Pancreas (tissue), 10 donors: ENCODE data around the gene IL18BP. TPM values are rescaled to one million over a fixed set of nuclear protein-coding genes. Genes with fewer than 3 reads are reported as not detected.

Source experiments
- ATAC-seq, 4 donors: fragments of 200-7000 bp; cut with Tn5 transposase; one replicate each; pipeline versions ENCODE4 v1.8.0 to v1.9.1; 2020; ENCODE audit warnings: mild to moderate bottlenecking in 4 of 4, moderate library complexity in 4 of 4
- DNase-seq, 6 donors: peaks; one replicate each; pipeline ENCODE4 v3.0.0-alpha.2; 2020
- FAIRE-seq: peaks from 2 replicates; lab custom pipeline; 2012; peaks lifted over from hg19 to GRCh38; lab: Jason Lieb, UNC
- H3K27ac ChIP-seq, 4 donors: fragments of 200-600 bp; sonication (generic); 1 replicate in 3 of 4; 2 replicates in 1 of 4; pipeline versions ENCODE4 v1.5.0 to v1.8.0; 2020
- H3K27me3 ChIP-seq, 4 donors: fragments of 200-600 bp; one replicate each; pipeline ENCODE4 v1.8.0; 2021
- H3K36me3 ChIP-seq, 3 donors: fragments of 200-600 bp; sonication (generic) in 1 of 3; one replicate each; pipeline versions ENCODE4 v1.5.0 to v1.8.0; 2020 to 2021
- H3K4me1 ChIP-seq, 3 donors: fragments of 200-600 bp; one replicate each; pipeline ENCODE4 v1.8.0; 2021
- H3K4me3 ChIP-seq, 4 donors: fragments of 200-600 bp; sonication (generic) in 2 of 4; one replicate each; pipeline versions ENCODE4 v1.5.0 to v1.8.0; 2020 to 2021
- H3K9me3 ChIP-seq, 4 donors: fragments of 200-600 bp; one replicate each; pipeline ENCODE4 v1.8.0; 2021
- CTCF ChIP-seq, 4 donors: fragments of 200-600 bp; sonication (generic) in 3 of 4; IDR thresholded peaks; one replicate each; pipeline versions ENCODE4 v1.5.0 to v1.8.0; 2021; ENCODE audit warnings: antibody characterized with exemption in 4 of 4
- WGBS, 2 donors: extraction: QIAGEN DNeasy Blood & Tissue Kit; methylation state at CpG; one replicate each; pipeline ENCODE4 v1.1.7; 2013; 5-methylcytosine and 5-hydroxymethylcytosine counted together
- intact Hi-C, 3 donors: fragments of 100-400 bp; cut with DNase I; formaldehyde crosslinking; loops; one replicate each; pipeline versions ENCODE4 v1.11.1 to v1.14.2; 2022
- polyA plus RNA-seq, 2 donors: library from polyadenylated mRNA; stranded (reverse); fragments of 200-250 nt; gene quantifications; one replicate each; pipeline ENCODE4 v1.2.3, GENCODE V29; 2013
- total RNA-seq, 6 donors: library from RNA; stranded (reverse); fragmentation: NEBNext Ultra II Directional in 4 of 6; extraction: Animal tissue kit (Norgen Biotek cat#: 25700) in 4 of 6; gene quantifications; one replicate each; pipeline versions ENCODE4 v1.2.1 to v1.2.4, GENCODE V29; 2021 to 2023
- donor health status: healthy with polysubstance abuse.
- donor health status: DM: no; HTN: no; CAD: no; lungs with moderate emphysema.
- donor health status: DM: no; HTN: no; CAD: no.
- donor health status: control.
- donor health status: control.
- donor health status: Bipolar disorder and iron deficiency.
- donor health status: DM: yes; HTN: yes; CAD: no.
- donor health status: DM: no; HTN: no; CAD: no.
- donor health status: DM: no; HTN: no; CAD: no.
- donor health status: DM: yes; HTN: yes; CAD: no.

The IL18BP gene
- total RNA-seq: 1 to 10 TPM; 2.3 to 5.2 (median 3.4) TPM
- polyA plus RNA-seq: 1 to 10 TPM; 6.5 to 7.8 TPM

GRCh38 chr11:71998649-71999310, at the start of gene IL18BP:
Gene IL18BP (plus strand): TSS chr11:71998909. CDS start chr11:71999985, 1,076 bp downstream.
- Histone ChIP-seq H3K36me3 (peaks cover 0 to 14% (median 11%) of the 10 kb centered on the region in 3 donors), H3K27me3 (no peaks in the 10 kb centered on the region), H3K9me3 (no peaks in the 10 kb centered on the region), H3K27ac (peak within 1 kb of the TSS in 3 of 4 donors; percentile 16 to 54 (median 41)), H3K4me1 (peaks cover 0 to 9% (median 0%) of the 10 kb centered on the region in 3 donors), H3K4me3 (peak within 1 kb of the TSS in 1 of 4 donors; percentile 22)
- no peak for TF ChIP-seq CTCF (IDR thresholded peaks at IDR 0.05)
- intact Hi-C loops: no loop called here
- ATAC-seq (peak in 2 of 4 donors; percentile 18 to 22), DNase-seq (no peak), FAIRE-seq (no peak)
- 79 to 83% methylated on average over 11 of the region's 11 CpGs for WGBS, 2 donors

GRCh38 chr11:71949034-71949433, 49.7 kb upstream of the IL18BP start:
- DNase-seq: no peak
- no peak for FAIRE-seq
- Histone ChIP-seq H3K4me1 (peaks cover 9 to 30% (median 9%) of the 10 kb centered on the region in 3 donors), H3K9me3 (no peaks in the 10 kb centered on the region), H3K36me3 (no peaks in the 10 kb centered on the region), H3K4me3 (no peak overlapping the region), H3K27ac (peak overlapping the region in 3 of 4 donors; percentile 6 to 64 (median 35)), H3K27me3 (no peaks in the 10 kb centered on the region)
- 52 to 56% methylated on average over 6 of the region's 6 CpGs for WGBS, 2 donors
- intact Hi-C loops: no loop called here
- ATAC-seq: peak in 2 of 4 donors; percentile 11 to 37
- no peak for TF ChIP-seq CTCF (IDR thresholded peaks at IDR 0.05)

GRCh38 chr11:71951741-71952310, 46.9 kb upstream of the IL18BP start:
- Histone ChIP-seq H3K27me3 (no peaks in the 10 kb centered on the region), H3K27ac (no peak overlapping the region), H3K4me3 (no peak overlapping the region), H3K36me3 (no peaks in the 10 kb centered on the region), H3K4me1 (peaks cover 9 to 26% (median 9%) of the 10 kb centered on the region in 3 donors), H3K9me3 (no peaks in the 10 kb centered on the region)
- intact Hi-C loops: no loop called here
- FAIRE-seq (no peak), ATAC-seq (no peak), DNase-seq (no peak)
- no peak for TF ChIP-seq CTCF (IDR thresholded peaks at IDR 0.05)
- 79 to 84% methylated on average over 4 of the region's 4 CpGs for WGBS, 2 donors

- intact Hi-C loops: no loop called here
- Histone ChIP-seq H3K27me3 (no peaks in the 10 kb centered on the region), H3K36me3 (no peaks in the 10 kb centered on the region), H3K4me3 (no peak overlapping the region), H3K27ac (no peak overlapping the region), H3K9me3 (no peaks in the 10 kb centered on the region), H3K4me1 (peaks cover 0 to 2% (median 0%) of the 10 kb centered on the region in 3 donors)
- no peak for DNase-seq
- ATAC-seq: no peak
- TF ChIP-seq CTCF (IDR thresholded peaks at IDR 0.05): no peak
- no peak for FAIRE-seq
- 28 to 31% methylated on average over 3 of the region's 3 CpGs for WGBS, 2 donors
Observed at GRCh38 chr11:71955898-71956456, 42.7 kb upstream of the IL18BP start.
